Osteocyte (in vitro differentiated cells): ENCODE measurements around the gene IL11. TPM values are rescaled to one million over a fixed set of nuclear protein-coding genes. Genes with fewer than 3 reads are reported as not detected.
A peak's percentile ranks its signal among the peaks of the same experiment; 100 is the strongest.

Experiments used
- DNase-seq: peaks from one replicate; pipeline ENCODE4 v3.0.0; 2021; ENCODE audit warnings: mixed read lengths; ENCODE audit not compliant: unreplicated experiment; ENCODE audit errors: extremely low spot score
- H3K27ac Mint-ChIP-seq: one replicate; pipeline ENCODE4 v1.8.0; 2021; ENCODE audit warnings: mild to moderate bottlenecking, mixed read lengths; ENCODE audit not compliant: unreplicated experiment
- H3K27me3 Mint-ChIP-seq: one replicate; pipeline ENCODE4 v1.8.0; 2021; ENCODE audit warnings: mixed read lengths; ENCODE audit not compliant: unreplicated experiment
- H3K36me3 Mint-ChIP-seq: one replicate; pipeline ENCODE4 v1.8.0; 2021; ENCODE audit warnings: mixed read lengths; ENCODE audit not compliant: unreplicated experiment
- H3K4me1 Mint-ChIP-seq: one replicate; pipeline ENCODE4 v1.8.0; 2021; ENCODE audit warnings: mixed read lengths; ENCODE audit not compliant: unreplicated experiment
- H3K4me3 Mint-ChIP-seq: one replicate; pipeline ENCODE4 v1.8.0; 2021; ENCODE audit warnings: mild to moderate bottlenecking, moderate library complexity, mixed read lengths; ENCODE audit not compliant: unreplicated experiment
- H3K9me3 Mint-ChIP-seq: one replicate; pipeline ENCODE4 v1.8.0; 2021; ENCODE audit warnings: mixed read lengths; ENCODE audit not compliant: unreplicated experiment
- total RNA-seq: library from RNA; stranded (reverse); gene quantifications from 2 replicates; pipeline ENCODE4 v1.2.1, GENCODE V29; 2021
- TF ChIP-seq, protein P1 (sequence below): fragments of 200-600 bp; sonication (generic); IDR thresholded peaks from 2 replicates; pipeline ENCODE4 v1.5.0; 2021; ENCODE audit warnings: antibody characterized with exemption, mild to moderate bottlenecking, moderate library complexity

IL11 gene
- total RNA-seq, 1 donor from 2014 or later: 1.0 TPM

- H3K9me3 Mint-ChIP-seq: no peaks in the 10 kb centered on the region
- no peak overlapping the region for H3K27ac Mint-ChIP-seq
- peaks cover 23% of the 10 kb centered on the region for H3K4me1 Mint-ChIP-seq
- no peaks in the 10 kb centered on the region for H3K27me3 Mint-ChIP-seq
- peaks cover 5% of the 10 kb centered on the region for H3K36me3 Mint-ChIP-seq
- no peak for DNase-seq
- TF ChIP-seq, protein P1, sequence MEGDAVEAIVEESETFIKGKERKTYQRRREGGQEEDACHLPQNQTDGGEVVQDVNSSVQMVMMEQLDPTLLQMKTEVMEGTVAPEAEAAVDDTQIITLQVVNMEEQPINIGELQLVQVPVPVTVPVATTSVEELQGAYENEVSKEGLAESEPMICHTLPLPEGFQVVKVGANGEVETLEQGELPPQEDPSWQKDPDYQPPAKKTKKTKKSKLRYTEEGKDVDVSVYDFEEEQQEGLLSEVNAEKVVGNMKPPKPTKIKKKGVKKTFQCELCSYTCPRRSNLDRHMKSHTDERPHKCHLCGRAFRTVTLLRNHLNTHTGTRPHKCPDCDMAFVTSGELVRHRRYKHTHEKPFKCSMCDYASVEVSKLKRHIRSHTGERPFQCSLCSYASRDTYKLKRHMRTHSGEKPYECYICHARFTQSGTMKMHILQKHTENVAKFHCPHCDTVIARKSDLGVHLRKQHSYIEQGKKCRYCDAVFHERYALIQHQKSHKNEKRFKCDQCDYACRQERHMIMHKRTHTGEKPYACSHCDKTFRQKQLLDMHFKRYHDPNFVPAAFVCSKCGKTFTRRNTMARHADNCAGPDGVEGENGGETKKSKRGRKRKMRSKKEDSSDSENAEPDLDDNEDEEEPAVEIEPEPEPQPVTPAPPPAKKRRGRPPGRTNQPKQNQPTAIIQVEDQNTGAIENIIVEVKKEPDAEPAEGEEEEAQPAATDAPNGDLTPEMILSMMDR: no peak
- no peak overlapping the region for H3K4me3 Mint-ChIP-seq
Observed at GRCh38 chr19:55392820-55393761, 22.8 kb upstream of the IL11 start.

DNA sequence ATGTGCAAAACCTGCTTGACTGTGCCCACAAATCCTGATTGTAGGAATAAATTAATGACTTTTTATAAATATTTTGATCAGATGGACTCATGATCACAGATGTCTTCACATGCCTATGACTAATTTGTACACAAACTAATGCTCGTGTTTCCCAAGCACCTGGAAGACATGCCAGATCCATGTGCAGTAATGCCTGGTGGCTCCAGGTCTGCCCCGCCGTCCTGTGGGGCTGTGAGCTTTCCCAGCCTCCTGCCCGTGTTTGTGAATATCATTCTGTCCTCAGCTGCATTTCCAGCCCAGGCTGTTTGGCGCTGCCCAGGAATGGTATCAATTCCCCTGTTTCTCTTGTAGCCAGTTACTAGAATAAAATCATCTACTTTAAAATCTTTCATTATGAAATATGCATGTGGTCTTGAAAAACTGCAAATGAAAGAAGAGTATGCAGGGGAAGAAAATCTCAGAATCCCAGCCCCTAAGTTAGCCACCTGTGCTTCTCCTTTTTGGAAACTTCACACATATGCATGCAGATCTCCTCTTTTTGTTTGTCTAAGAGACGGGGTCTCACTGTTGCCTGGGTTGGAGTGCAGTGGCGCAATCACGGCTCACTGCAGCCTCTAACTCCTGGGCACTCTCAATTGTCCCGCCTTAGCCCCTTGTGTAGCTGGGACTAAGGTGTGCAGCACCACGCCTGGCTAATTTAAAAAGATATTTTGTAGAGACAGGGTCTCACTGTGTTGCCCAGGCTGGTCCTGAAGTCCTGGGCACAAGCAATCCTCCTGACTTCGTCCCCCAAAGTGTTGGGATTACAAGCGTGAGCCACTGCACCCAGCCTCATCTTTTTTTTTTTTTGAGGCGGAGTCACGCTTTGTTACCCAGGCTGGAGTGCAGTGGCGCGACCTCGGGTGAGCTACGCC, 21.7 kb upstream of the IL11 start:
- Mint-ChIP-seq H3K36me3 (peaks cover 8% of the 10 kb centered on the region), H3K4me3 (no peak overlapping the region), H3K4me1 (peaks cover 34% of the 10 kb centered on the region), H3K27me3 (no peaks in the 10 kb centered on the region), H3K9me3 (no peaks in the 10 kb centered on the region), H3K27ac (no peak overlapping the region)
- TF ChIP-seq, protein P1: no peak
- no peak for DNase-seq

DNA sequence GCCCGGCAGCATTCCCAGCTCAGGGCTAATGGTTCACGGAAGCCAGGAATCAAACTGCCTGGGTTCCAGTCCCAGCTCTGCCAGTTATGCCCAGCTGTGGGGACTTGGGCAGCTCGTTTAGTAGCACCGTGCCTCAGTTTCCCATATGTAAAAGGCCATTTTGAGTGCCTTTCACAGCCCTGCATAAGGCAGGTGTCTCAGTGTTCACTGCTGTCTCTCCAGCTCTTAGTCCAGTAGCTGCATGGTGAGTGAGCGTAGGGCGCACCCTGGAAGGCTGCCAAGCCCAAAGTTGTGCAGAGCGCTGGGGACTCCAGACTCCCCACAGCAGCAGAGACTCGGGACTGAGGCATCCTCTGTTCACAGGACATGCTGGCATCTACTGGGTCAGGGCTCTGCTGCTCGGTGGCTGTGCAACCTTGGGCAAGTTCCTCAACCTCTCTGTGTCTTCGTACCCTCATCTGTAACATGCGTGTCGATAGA, 21.0 kb upstream of the IL11 start:
- H3K27me3 Mint-ChIP-seq: no peaks in the 10 kb centered on the region
- H3K4me3 Mint-ChIP-seq: no peak overlapping the region
- H3K4me1 Mint-ChIP-seq: peaks cover 40% of the 10 kb centered on the region
- TF ChIP-seq, protein P1: no peak
- peaks cover 12% of the 10 kb centered on the region for H3K36me3 Mint-ChIP-seq
- DNase-seq: no peak
- no peaks in the 10 kb centered on the region for H3K9me3 Mint-ChIP-seq
- H3K27ac Mint-ChIP-seq: peak overlapping the region; percentile 4

DNA sequence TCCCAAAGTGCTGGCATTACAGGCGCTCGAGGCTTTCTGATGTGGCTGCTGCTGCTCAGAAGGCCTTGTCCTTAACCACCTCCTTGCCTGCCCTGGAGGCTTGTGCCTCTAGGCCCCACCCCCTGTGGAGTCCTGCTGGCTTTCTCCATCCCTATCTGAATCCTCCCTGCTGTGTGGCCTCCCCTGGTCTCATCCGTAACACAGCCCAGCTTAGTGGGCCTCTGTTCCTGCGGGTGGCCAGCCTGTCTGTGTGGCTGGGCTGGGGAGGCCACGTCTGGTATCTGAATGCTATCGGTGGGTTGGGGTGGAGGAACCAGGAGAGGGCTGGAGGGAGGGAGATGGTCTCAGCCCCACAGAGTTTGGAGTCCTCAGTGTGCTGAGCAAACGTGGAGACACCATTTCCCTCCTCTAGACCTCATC, 20.2 kb upstream of the IL11 start:
- Mint-ChIP-seq H3K4me1 (peaks cover 42% of the 10 kb centered on the region), H3K4me3 (no peak overlapping the region), H3K36me3 (peaks cover 14% of the 10 kb centered on the region), H3K27me3 (no peaks in the 10 kb centered on the region), H3K9me3 (no peaks in the 10 kb centered on the region), H3K27ac (no peak overlapping the region)
- no peak for DNase-seq
- TF ChIP-seq, protein P1: no peak
